ENCODE results near the gene ADD3. TPM values are rescaled to one million over a fixed set of nuclear protein-coding genes. Genes with fewer than 3 reads are reported as not detected.

The ADD3 gene
- total and polyA plus RNA-seq, 10 of the 15 experiments (the other 5 are each of a cell fraction or from before 2014, with no cell fraction given), result 27.3 to 129 (median 67.8) TPM

- Histone ChIP-seq H3K9ac (ENCODE audit: control insufficient read depth, insufficient read depth, low read length) (no peak overlapping the region), H3K9me3 (replicated peaks; ENCODE audit: control insufficient read depth, insufficient read depth, low read length) (no peaks in the 10 kb centered on the region), H4K20me1 (ENCODE audit: control insufficient read depth, insufficient read depth) (0 out of 2 replicates have a peak, but pooled peaks cover 3% of the 10 kb centered on the region), H3K79me2 (ENCODE audit: control insufficient read depth, insufficient read depth, low read length) (no peaks in the 10 kb centered on the region), H3K4me1 (ENCODE audit: control insufficient read depth, insufficient read depth, low read length) (no peaks in the 10 kb centered on the region; the same call in 1 of the 2 replicates), H3K27ac (ENCODE audit: control insufficient read depth, insufficient read depth) (no peak overlapping the region), H2AFZ (ENCODE audit: control insufficient read depth, low read depth, low read length) (no peak overlapping the region), H3K36me3 (ENCODE audit: control insufficient read depth in 2 of 2, insufficient read depth in 2 of 2, low read length in 1 of 2) (no peaks in the 10 kb centered on the region), H3K27me3 (replicated peaks in 1 of 2; ENCODE audit: control insufficient read depth in 2 of 2, insufficient read depth in 2 of 2, low read length in 1 of 2) (peaks cover 12 to 13% of the 10 kb centered on the region in 2 experiments), H3K4me3 (no peak overlapping the region), H3K4me2 (ENCODE audit: control insufficient read depth, insufficient read depth) (no peak overlapping the region)
- POLR2A ChIA-PET, result no interaction called here
- BruUV-seq (replicated peaks), result no TSS peak
- ATAC-seq, result no peak; the same call in 2 of the 3 replicates
- in situ Hi-C loops (cut with MboI) (no loop called here), intact Hi-C loops (cut with micrococcal nuclease; ENCODE audit: unreplicated experiment) (no loop called here)
- SMC1A ChIA-PET (ENCODE audit: uncharacterized antibody, unreplicated experiment), result no interaction called here
- no peak for FAIRE-seq
- TF ChIP-seq JUND (IDR thresholded peaks at IDR 0.05; ENCODE audit: low read depth, low read length) (no peak), CHD2 (IDR thresholded peaks at IDR 0.05; ENCODE audit: borderline replicate concordance, low read depth, low read length) (no peak), ZBTB40 (IDR thresholded peaks at IDR 0.05; ENCODE audit: borderline replicate concordance) (no peak), MLLT1 (IDR thresholded peaks at IDR 0.05) (no peak), BMI1 (IDR thresholded peaks at IDR 0.05; ENCODE audit: borderline replicate concordance) (no peak), REST (IDR thresholded peaks at IDR 0.05; ENCODE audit: low read depth, low read length) (no peak), JUNB (IDR thresholded peaks at IDR 0.05) (no peak), CBFB (IDR thresholded peaks at IDR 0.05; ENCODE audit: low read depth) (no peak), STAT1 (conservative IDR thresholded peaks at IDR 0.05) (no peak), NBN (IDR thresholded peaks at IDR 0.05) (no peak)
- TF ChIP-seq, protein P1, sequence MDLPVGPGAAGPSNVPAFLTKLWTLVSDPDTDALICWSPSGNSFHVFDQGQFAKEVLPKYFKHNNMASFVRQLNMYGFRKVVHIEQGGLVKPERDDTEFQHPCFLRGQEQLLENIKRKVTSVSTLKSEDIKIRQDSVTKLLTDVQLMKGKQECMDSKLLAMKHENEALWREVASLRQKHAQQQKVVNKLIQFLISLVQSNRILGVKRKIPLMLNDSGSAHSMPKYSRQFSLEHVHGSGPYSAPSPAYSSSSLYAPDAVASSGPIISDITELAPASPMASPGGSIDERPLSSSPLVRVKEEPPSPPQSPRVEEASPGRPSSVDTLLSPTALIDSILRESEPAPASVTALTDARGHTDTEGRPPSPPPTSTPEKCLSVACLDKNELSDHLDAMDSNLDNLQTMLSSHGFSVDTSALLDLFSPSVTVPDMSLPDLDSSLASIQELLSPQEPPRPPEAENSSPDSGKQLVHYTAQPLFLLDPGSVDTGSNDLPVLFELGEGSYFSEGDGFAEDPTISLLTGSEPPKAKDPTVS (IDR thresholded peaks at IDR 0.05; ENCODE audit: low read depth, low read length), result no peak
- CTCF ChIA-PET, result interaction anchor here (1.4 kb wide), 1 partner anchor 31 kb away, joined by 3 read pairs; no protein-coding TSS in a partner anchor
- RAD21 ChIA-PET (ENCODE audit: unreplicated experiment), result no interaction called here
- 5% methylated on average over 10 of the region's 10 CpGs for WGBS (ENCODE audit: insufficient coverage, insufficient replicate concordance, low lambda C conversion rate, missing lambda C conversion rate)
- no peak for DNase-seq (ENCODE audit: low read depth, low spot score)
Observed at GRCh38 chr10:110168601-110169481, 161.1 kb downstream of the ADD3 start.

Data from GM12878 (cell line).